Measurements from ENCODE around the gene TUT1. TPM values are rescaled to one million over a fixed set of nuclear protein-coding genes. Genes with fewer than 3 reads are reported as not detected.
A peak's percentile ranks its signal among the peaks of the same experiment; 100 is the strongest.

TUT1 gene
- total RNA-seq, 2 donors from 2014 or later, result 26.6 to 30.6 TPM

- intact Hi-C loops (cut with DNase I), result no loop called here
- DNase-seq (ENCODE audit: low spot score), result no peak
- Histone ChIP-seq H3K36me3 (peaks cover 29 to 35% of the 10 kb centered on the region in 2 donors), H3K27me3 (replicated peaks; ENCODE audit: insufficient read depth) (no peaks in the 10 kb centered on the region), H3K9me3 (no peaks in the 10 kb centered on the region), H3K4me3 (no peak overlapping the region), H3K4me1 (replicated peaks) (peaks cover 19% of the 10 kb centered on the region), H3K27ac (no peak overlapping the region)
- TF ChIP-seq POLR2AphosphoS5 (IDR thresholded peaks at IDR 0.05) (no peak), POLR2A (IDR thresholded peaks at IDR 0.05) (no peak)
- TF ChIP-seq, protein P1, sequence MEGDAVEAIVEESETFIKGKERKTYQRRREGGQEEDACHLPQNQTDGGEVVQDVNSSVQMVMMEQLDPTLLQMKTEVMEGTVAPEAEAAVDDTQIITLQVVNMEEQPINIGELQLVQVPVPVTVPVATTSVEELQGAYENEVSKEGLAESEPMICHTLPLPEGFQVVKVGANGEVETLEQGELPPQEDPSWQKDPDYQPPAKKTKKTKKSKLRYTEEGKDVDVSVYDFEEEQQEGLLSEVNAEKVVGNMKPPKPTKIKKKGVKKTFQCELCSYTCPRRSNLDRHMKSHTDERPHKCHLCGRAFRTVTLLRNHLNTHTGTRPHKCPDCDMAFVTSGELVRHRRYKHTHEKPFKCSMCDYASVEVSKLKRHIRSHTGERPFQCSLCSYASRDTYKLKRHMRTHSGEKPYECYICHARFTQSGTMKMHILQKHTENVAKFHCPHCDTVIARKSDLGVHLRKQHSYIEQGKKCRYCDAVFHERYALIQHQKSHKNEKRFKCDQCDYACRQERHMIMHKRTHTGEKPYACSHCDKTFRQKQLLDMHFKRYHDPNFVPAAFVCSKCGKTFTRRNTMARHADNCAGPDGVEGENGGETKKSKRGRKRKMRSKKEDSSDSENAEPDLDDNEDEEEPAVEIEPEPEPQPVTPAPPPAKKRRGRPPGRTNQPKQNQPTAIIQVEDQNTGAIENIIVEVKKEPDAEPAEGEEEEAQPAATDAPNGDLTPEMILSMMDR (IDR thresholded peaks at IDR 0.05), result no peak
- WGBS, result 95% methylated on average over 19 of the region's 19 CpGs
These were observed 56.4 kb downstream of the TUT1 start for GRCh38 chr11:62534779-62535545.

GRCh38 chr11:62532096-62532495 lies 59.2 kb downstream of the TUT1 start:
- Histone ChIP-seq H3K4me1 (replicated peaks) (no peaks in the 10 kb centered on the region), H3K9me3 (no peaks in the 10 kb centered on the region), H3K36me3 (peaks cover 29 to 38% of the 10 kb centered on the region in 2 donors), H3K27me3 (replicated peaks; ENCODE audit: insufficient read depth) (no peaks in the 10 kb centered on the region), H3K4me3 (no peak overlapping the region), H3K27ac (no peak overlapping the region)
- no peak for DNase-seq (ENCODE audit: low spot score)
- TF ChIP-seq, protein P1 (IDR thresholded peaks at IDR 0.05), result no peak
- TF ChIP-seq POLR2A (IDR thresholded peaks at IDR 0.05), result no peak
- no peak for TF ChIP-seq POLR2AphosphoS5 (IDR thresholded peaks at IDR 0.05)
- WGBS, result 98% methylated on average over 2 of the region's 2 CpGs
- intact Hi-C loops (cut with DNase I), result no loop called here

Small RNAs within 50 kb of the gene (microRNA-seq; reads per million reads assigned to microRNA genes)
- 1.9 reads per million, percentile 27 among the genes with 10 or more reads in this experiment for gene MIR6747

Small RNAs within 50 kb of the gene (small RNA-seq; reads per million reads assigned to genes)
- gene AP001458.1, result 0 reads per million in 2 donors
- 0 reads per million in 2 donors for gene EEF1G
- 0.20 to 0.28 reads per million in 2 donors for gene MIR6747

Other genes starting within 250 kb of the TUT1 start
- gene SCGB1A1, start 172.5 kb downstream of the TUT1 start, total RNA-seq, result 100 to 1,000 TPM in 1 of 2 donors, 1 to 10 TPM in 1; 6.8 to 203 TPM
- 100 to 1,000 TPM; 367 to 434 TPM for gene AHNAK, start 44.7 kb downstream of the TUT1 start, total RNA-seq
- gene EEF1G, start 17.6 kb downstream of the TUT1 start, total RNA-seq, result 1,000 to 10,000 TPM; 1,254 to 2,389 TPM
- 100 to 1,000 TPM in 1 of 2 donors, 10 to 100 TPM in 1; 96.5 to 110 TPM for gene MTA2, start 10.3 kb upstream of the TUT1 start, total RNA-seq
- gene EML3, start 21.3 kb upstream of the TUT1 start, total RNA-seq, result 10 to 100 TPM; 50.2 to 80.1 TPM
- gene ROM1, start 21.7 kb upstream of the TUT1 start, total RNA-seq, result 10 to 100 TPM in 1 of 2 donors, 1 to 10 TPM in 1; 8.0 to 12.7 TPM
- gene B3GAT3, start 30.5 kb upstream of the TUT1 start, total RNA-seq, result 10 to 100 TPM; 57.0 to 75.3 TPM
- gene GANAB, start 55.1 kb upstream of the TUT1 start, total RNA-seq, result 100 to 1,000 TPM; 163 to 199 TPM
- 10 to 100 TPM; 34.0 to 35.3 TPM for gene INTS5, start 61.8 kb upstream of the TUT1 start, total RNA-seq
- gene C11orf98, start 73.7 kb upstream of the TUT1 start, total RNA-seq, result 10 to 100 TPM; 27.8 to 68.0 TPM
- gene CSKMT, start 73.8 kb upstream of the TUT1 start, total RNA-seq, result 10 to 100 TPM in 1 of 2 donors, 1 to 10 TPM in 1; 9.7 to 20.2 TPM
- gene UQCC3, start 80.2 kb upstream of the TUT1 start, total RNA-seq, result 10 to 100 TPM; 10.3 to 18.3 TPM
- 10 to 100 TPM in 1 of 2 donors, 1 to 10 TPM in 1; 7.1 to 10.2 TPM for gene LBHD1, start 80.7 kb upstream of the TUT1 start, total RNA-seq
- 100 to 1,000 TPM; 136 to 179 TPM for gene UBXN1, start 87.5 kb upstream of the TUT1 start, total RNA-seq
- 1 to 10 TPM; 2.8 to 8.0 TPM for gene LRRN4CL, start 98.0 kb upstream of the TUT1 start, total RNA-seq
- 100 to 1,000 TPM; 148 to 187 TPM for gene BSCL2, start 115.9 kb upstream of the TUT1 start, total RNA-seq
- gene GNG3, start 116.2 kb upstream of the TUT1 start, total RNA-seq, result not detected
- 10 to 100 TPM; 26.6 to 33.5 TPM for gene HNRNPUL2, start 135.9 kb upstream of the TUT1 start, total RNA-seq
- gene TTC9C, start 137.0 kb upstream of the TUT1 start, total RNA-seq, result 10 to 100 TPM; 25.1 to 25.5 TPM
- gene ZBTB3, start 162.6 kb upstream of the TUT1 start, total RNA-seq, result 10 to 100 TPM; 14.8 to 19.1 TPM
- 10 to 100 TPM; 97.2 to 98.3 TPM for gene POLR2G, start 170.1 kb upstream of the TUT1 start, total RNA-seq
- 10 to 100 TPM; 22.2 to 36.2 TPM for gene TAF6L, start 179.9 kb upstream of the TUT1 start, total RNA-seq
- 100 to 1,000 TPM; 139 to 200 TPM for gene TMEM179B, start 195.9 kb upstream of the TUT1 start, total RNA-seq
- 10 to 100 TPM; 35.8 to 73.6 TPM for gene TMEM223, start 200.5 kb upstream of the TUT1 start, total RNA-seq
- gene NXF1, start 213.9 kb upstream of the TUT1 start, total RNA-seq, result 10 to 100 TPM; 75.6 to 98.2 TPM
- gene STX5, start 240.5 kb upstream of the TUT1 start, total RNA-seq, result 10 to 100 TPM; 34.5 to 57.5 TPM
- not detected for gene TEX54, start 241.3 kb upstream of the TUT1 start, total RNA-seq
- gene WDR74, start 248.1 kb upstream of the TUT1 start, total RNA-seq, result 10 to 100 TPM; 44.5 to 46.1 TPM

Measured in prostate gland (tissue), 2 donors.